HK-2 (cell line): ENCODE results near the gene POC1B.
A peak's percentile ranks its signal among the peaks of the same experiment; 100 is the strongest.

Source experiments
- DNase-seq: peaks from one replicate; pipeline ENCODE4 v3.0.0-alpha.2; 2018; ENCODE audit not compliant: unreplicated experiment

Gene POC1B

DNA sequence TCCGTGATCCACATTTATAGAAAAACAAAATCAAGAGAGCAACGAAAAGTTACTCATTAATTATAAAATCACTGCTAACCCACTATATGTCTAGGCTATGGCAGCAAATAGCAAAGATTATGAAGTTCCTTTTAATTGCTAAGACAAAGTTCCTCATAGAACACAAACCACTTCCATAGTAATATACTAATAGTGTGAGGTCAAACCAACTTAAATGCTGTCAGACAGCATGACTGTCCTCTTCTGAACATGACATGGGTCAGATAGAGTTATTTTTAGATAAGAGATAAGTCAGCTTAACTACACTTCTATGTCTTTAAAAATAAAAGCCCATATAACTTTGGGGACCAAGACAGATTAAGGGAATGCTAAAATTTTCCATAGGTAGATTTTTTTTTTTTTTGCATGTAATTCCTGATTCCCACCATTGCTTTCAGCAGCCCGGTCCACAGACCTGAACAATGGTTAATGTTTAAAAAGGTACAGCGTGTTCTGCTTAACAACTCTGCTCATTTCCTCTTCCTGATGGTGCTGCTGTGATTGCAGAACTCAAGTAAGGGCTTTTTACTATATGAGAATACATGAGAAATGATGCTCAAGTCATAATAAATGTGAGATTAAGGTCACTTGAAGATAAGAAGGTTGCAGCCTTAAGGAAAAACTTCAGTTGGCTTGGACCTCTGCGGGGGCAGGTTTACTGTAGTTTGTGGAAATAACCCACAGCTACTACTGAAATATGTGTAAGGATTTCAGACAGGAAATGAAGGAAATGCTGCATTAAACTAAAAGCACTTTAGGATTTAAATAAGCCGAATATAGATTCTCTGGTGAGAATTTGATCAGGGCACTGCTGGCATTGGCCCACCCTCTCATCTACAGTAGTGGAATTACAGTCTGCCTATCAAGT, 135.8 kb downstream of the POC1B start:
- no peak for DNase-seq

GRCh38 chr12:89386138-89386537, 139.7 kb downstream of the POC1B start:
- no peak for DNase-seq

GRCh38 chr12:89384807-89385206, 141.0 kb downstream of the POC1B start:
- DNase-seq = no peak

DNA sequence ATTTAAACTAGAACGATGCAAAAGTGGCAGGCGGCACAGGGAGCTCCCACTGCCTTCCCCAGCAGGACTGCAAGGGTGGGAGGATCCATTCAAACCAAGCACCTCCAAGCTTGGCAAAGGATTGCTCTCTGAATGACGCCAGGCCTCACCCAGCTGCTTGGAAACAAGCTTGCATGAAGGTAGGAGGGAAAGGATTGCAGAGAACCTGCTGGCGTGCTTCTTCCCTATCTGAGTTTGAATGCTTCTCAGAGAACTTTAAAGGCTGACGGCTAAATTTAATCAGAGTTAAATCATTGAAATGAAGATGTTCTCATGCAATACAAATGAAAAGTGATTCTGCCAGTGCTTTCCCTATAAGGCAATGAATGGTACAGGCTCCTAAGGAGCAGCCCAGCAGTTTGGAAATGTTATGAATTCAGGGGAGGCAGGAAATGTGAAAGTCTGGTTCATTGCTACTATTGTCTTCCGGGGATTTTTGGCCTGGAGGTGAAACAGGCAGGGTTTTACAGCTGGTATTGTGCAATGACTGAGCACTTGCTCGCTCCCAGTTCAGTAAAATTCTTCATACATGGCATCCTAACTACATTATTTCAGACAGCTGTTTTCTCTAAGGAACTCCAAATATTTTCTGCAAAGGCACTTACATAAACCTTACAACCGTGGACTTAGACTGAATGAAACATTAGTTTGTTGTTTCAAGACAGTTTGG, 141.6 kb downstream of the POC1B start:
- DNase-seq = no peak

GRCh38 chr12:89383235-89384049, 142.4 kb downstream of the POC1B start:
- no peak for DNase-seq

DNA sequence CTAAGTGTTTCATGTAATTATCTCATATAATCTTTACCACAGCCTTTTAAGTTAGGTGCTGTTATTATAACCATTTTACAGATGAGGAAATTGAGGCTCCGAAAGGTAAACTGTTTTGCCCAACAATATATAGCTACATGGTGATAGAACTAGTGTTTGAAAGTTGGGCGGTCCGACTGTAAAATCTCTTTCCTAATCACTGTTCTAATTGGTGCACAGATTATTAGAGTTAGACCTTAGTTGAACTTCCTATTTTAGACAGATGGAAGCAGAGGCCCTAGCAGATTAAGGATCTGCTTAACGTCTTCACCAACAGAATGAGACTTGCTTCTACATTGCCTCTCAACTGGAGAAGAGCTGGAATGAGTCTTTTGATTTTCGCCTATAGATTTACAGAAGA, 143.5 kb downstream of the POC1B start:
- no peak for DNase-seq

DNA sequence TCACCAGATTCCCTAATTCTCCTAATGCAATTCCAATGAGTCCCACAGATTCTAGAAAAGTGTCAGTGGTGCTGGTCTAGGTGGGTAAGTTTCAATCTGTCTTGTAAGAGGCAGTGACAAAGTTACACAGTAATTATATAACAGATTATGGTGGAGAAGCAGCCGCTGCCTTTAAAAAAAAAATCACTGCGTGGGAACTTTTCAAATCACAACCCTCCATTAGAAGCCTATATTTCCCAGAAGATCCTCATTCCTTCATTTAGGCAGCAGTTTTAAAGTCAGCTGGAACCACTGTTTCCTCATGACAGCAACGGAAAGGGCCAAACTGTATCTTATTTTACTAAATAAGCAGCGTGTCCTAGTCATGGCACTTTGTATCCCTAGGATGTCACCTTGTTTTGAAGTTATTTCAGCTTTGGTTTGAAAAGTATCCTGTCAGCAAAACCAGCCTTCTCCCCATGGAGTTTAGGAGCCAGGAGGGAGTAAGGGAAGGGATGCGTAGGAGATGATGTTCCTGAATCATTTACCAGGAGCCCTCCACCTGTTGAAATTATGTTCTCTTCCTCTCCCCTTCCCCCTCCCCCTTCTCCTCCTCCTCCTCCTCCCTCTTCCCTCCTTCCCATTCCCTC, 145.9 kb downstream of the POC1B start:
- DNase-seq = no peak

DNA sequence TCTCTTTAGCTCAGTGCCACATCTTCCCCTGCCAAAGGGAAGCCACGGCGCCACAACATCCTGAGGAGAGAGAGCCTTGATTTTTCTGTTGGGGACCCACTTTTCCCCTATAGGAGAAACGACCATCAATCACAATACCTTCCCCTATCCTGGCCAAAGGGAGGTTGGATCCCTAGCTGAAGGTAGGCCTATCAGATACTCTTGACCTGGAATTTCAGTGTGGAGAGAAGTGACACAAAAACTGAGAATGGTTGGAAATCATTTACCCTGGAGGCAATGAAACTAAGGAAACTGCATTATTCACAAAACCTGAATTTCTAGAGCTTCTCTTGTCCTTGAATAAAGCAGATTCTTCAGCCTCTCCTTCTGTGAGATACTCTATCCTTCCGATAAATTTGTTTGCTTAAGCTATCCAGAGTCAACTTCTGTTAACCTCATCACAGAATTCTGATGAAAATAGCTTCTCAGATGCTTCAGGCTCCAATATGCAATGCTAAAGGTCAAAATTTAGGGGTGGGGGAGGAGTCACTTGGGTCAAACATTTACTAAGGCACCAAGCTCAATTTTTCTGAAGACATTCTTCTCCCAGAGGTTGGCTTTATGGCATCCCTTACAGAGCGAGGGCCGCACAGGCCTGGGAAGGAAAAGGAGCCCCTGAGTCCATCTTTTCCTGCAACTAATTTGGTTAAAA, 146.6 kb downstream of the POC1B start:
- no peak for DNase-seq

DNA sequence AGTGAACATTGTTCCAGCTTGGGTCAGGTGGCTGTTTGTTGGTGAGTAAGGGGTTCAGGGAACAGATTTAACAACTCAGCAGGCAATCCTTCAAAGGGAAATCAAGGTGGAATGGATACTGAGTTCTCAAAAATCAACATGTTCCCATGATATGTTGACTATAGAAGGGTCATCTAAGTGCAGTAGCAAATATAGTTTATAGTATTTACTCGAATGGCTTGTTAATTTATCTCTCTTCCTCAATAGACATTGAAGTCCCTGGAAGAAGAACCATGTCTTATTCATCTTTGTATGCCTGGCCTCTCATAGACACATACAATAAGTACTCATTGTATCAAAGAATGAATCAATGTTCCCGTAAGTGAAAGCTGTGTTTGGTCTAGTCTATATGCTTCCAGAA, 149.0 kb downstream of the POC1B start:
- no peak for DNase-seq

DNA sequence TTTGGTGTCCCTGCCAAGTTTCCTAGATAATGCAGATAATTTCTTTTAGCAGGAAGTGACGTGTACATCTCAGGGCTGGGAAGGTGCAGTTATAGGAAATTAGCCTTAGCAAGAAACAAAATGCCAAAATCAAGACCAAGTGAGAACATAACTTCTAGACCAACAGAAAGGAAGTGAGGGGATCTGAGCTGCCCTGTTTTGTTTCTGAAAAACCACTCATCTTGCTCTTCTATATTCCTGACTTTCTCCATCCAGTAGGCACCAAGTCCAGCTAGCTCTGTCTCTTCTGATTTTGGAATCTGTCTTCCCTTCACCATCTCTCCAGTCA, 149.7 kb downstream of the POC1B start:
- no peak for DNase-seq

DNA sequence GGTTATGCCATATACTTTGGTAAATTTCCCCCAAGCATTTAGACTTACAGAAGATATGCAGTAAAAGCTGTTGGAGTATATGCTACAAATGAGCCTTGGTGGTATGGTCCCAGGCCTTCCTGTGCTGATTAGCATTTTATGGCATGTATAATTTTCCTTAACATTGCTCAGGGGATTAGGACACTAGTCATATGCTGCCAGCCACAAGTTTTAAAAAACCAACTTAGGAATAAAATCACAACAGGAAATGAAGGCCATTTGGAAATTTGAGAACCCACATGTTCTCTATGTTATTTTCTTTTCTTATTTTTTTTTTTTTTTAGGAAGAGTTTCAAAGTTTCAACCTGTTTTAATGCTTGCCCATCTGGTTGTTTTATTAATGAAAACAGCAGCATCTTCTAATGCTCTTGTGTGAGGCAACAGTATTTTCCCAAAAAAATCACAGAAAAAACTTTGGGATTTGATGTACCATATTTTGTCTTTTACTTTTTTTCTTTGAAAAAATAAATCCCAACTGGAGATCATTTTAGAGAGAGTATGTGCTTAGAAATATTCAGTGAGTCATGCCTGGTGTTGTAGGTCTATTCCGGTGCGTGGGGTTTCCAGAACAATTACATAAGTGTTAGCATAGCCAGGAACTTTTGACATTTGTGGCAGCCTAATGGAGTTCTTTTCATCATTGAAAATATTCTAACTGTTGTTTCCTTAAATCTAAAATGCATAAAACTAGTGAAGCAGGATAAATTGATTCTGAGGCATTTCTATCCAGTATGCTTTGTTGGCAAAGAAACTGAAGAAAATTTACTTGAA, 151.9 kb downstream of the POC1B start:
- DNase-seq = no peak

GRCh38 chr12:89372584-89373370, 153.1 kb downstream of the POC1B start:
- no peak for DNase-seq

GRCh38 chr12:89370850-89371249, 155.0 kb downstream of the POC1B start:
- DNase-seq = peak; percentile 54

GRCh38 chr12:89370421-89370831, 155.4 kb downstream of the POC1B start:
- no peak for DNase-seq
